Loucy (cell line): Measurements from ENCODE around the gene IFT88.

ENCODE experiments used
- H2AFZ ChIP-seq: fragments of 200-600 bp; sonication (generic); 2 replicates; pipeline ENCODE4 v1.6.0; 2016; ENCODE audit warnings: antibody characterized with exemption, mild to moderate bottlenecking, low read length, moderate library complexity
- H3F3A ChIP-seq: fragments of 200-600 bp; 2 replicates; pipeline ENCODE4 v1.6.0; 2016; ENCODE audit warnings: antibody characterized with exemption, low read depth, mild to moderate bottlenecking
- H3K27me3 ChIP-seq: fragments of 200-600 bp; sonication (generic); 2 replicates; pipeline ENCODE4 v1.6.1; 2014; ENCODE audit warnings: low read length, mild to moderate bottlenecking; ENCODE audit not compliant: insufficient read depth, poor library complexity, severe bottlenecking
- H3K36me3 ChIP-seq: fragments of 200-600 bp; sonication (generic); 2 replicates; pipeline ENCODE4 v1.6.1; 2016; ENCODE audit warnings: low read length; ENCODE audit not compliant: insufficient read depth
- H3K4me1 ChIP-seq: fragments of 200-600 bp; sonication (generic); 2 replicates; pipeline ENCODE4 v1.5.1; 2014; ENCODE audit warnings: low read length, mild to moderate bottlenecking; ENCODE audit not compliant: insufficient read depth, poor library complexity, severe bottlenecking
- H3K4me2 ChIP-seq: fragments of 200-600 bp; sonication (generic); 2 replicates; pipeline ENCODE4 v1.6.0; 2014; ENCODE audit warnings: antibody characterized with exemption, low read length, low read depth, mild to moderate bottlenecking; ENCODE audit not compliant: poor library complexity, severe bottlenecking
- H3K4me3 ChIP-seq: fragments of 200-600 bp; sonication (generic); 2 replicates; pipeline ENCODE4 v1.5.1; 2014; ENCODE audit warnings: low read length, mild to moderate bottlenecking, mixed read lengths; ENCODE audit not compliant: poor library complexity, severe bottlenecking
- H3K79me2 ChIP-seq: fragments of 200-600 bp; sonication (generic); 2 replicates; pipeline ENCODE4 v1.6.1; 2014; ENCODE audit warnings: low read length; ENCODE audit not compliant: insufficient read depth
- H3K9ac ChIP-seq: fragments of 200-600 bp; sonication (generic); 2 replicates; pipeline ENCODE4 v1.6.0; 2014; ENCODE audit warnings: mild to moderate bottlenecking, low read depth, low read length, moderate library complexity; ENCODE audit not compliant: poor library complexity, severe bottlenecking
- H3K9me2 ChIP-seq: fragments of 200-600 bp; sonication (generic); replicated peaks from 2 replicates; pipeline ENCODE4 v1.6.1; 2016; ENCODE audit warnings: low read depth, low read length, mixed read lengths
- H3K9me3 ChIP-seq: fragments of 200-600 bp; sonication (generic); 2 replicates; pipeline ENCODE4 v1.6.1; 2014; ENCODE audit warnings: mild to moderate bottlenecking, antibody characterized with exemption, low read length, low read depth; ENCODE audit not compliant: insufficient read depth
- H4K20me1 ChIP-seq: fragments of 200-600 bp; sonication (generic); 2 replicates; pipeline ENCODE4 v1.6.0; 2014; ENCODE audit warnings: antibody characterized with exemption, low read length, mild to moderate bottlenecking; ENCODE audit not compliant: insufficient read depth, poor library complexity, severe bottlenecking
- CTCF ChIP-seq: fragments of 200-600 bp; sonication (generic); conservative IDR thresholded peaks from 2 replicates; pipeline ENCODE4 v1.5.1; 2014; ENCODE audit warnings: mild to moderate bottlenecking, antibody characterized with exemption, low read length
- EZH2phosphoT487 ChIP-seq: fragments of 200-600 bp; IDR thresholded peaks from 2 replicates; pipeline ENCODE4 v1.6.1; 2018; ENCODE audit warnings: antibody characterized with exemption, mild to moderate bottlenecking, moderate library complexity, borderline replicate concordance

IFT88 gene

GRCh38 chr13:20580257-20580656 is 13.3 kb downstream of the IFT88 start:
- no peak overlapping the region for H3K4me2 ChIP-seq
- no peak for TF ChIP-seq CTCF
- no peak for TF ChIP-seq EZH2phosphoT487

GRCh38 chr13:20582026-20582425 is 15.1 kb downstream of the IFT88 start:
- H2AFZ ChIP-seq = no peak overlapping the region
- H3K79me2 ChIP-seq = no peaks in the 10 kb centered on the region
- H3K4me3 ChIP-seq = no peak overlapping the region
- peaks cover 16% of the 10 kb centered on the region; the same call in 1 of the 2 replicates for H3K36me3 ChIP-seq
- no peaks in the 10 kb centered on the region for H3K4me1 ChIP-seq
- no peak overlapping the region for H3K9ac ChIP-seq
- H4K20me1 ChIP-seq = no peaks in the 10 kb centered on the region
- H3K4me2 ChIP-seq = no peak overlapping the region
- no peaks in the 10 kb centered on the region for H3K9me2 ChIP-seq
- H3K27me3 ChIP-seq = no peaks in the 10 kb centered on the region
- H3K9me3 ChIP-seq = peaks cover 9% of the 10 kb centered on the region; the same call in 1 of the 2 replicates
- TF ChIP-seq EZH2phosphoT487 (no peak), CTCF (no peak)
- H3F3A ChIP-seq = no peaks in the 10 kb centered on the region

More at GRCh38 chr13:20580257-20580656, 13.3 kb downstream of the IFT88 start:
- H3K9ac ChIP-seq = no peak overlapping the region
- H3K9me3 ChIP-seq = peaks cover 13% of the 10 kb centered on the region; the same call in 1 of the 2 replicates
- no peaks in the 10 kb centered on the region for H4K20me1 ChIP-seq
- H3K79me2 ChIP-seq = no peaks in the 10 kb centered on the region
- no peak overlapping the region for H2AFZ ChIP-seq
- H3K9me2 ChIP-seq = no peaks in the 10 kb centered on the region
- no peaks in the 10 kb centered on the region for H3F3A ChIP-seq
- no peaks in the 10 kb centered on the region for H3K27me3 ChIP-seq
- peaks cover 13% of the 10 kb centered on the region; the same call in 1 of the 2 replicates for H3K36me3 ChIP-seq
- no peak overlapping the region for H3K4me3 ChIP-seq
- H3K4me1 ChIP-seq = no peaks in the 10 kb centered on the region

- H4K20me1 ChIP-seq = no peaks in the 10 kb centered on the region
- no peak overlapping the region for H3K9ac ChIP-seq
- no peaks in the 10 kb centered on the region for H3K9me2 ChIP-seq
- no peaks in the 10 kb centered on the region for H3K79me2 ChIP-seq
- H3F3A ChIP-seq = no peaks in the 10 kb centered on the region
- no peak overlapping the region for H3K4me3 ChIP-seq
- H3K4me1 ChIP-seq = no peaks in the 10 kb centered on the region
- H2AFZ ChIP-seq = no peak overlapping the region
- no peaks in the 10 kb centered on the region for H3K27me3 ChIP-seq
- peaks cover 9% of the 10 kb centered on the region; the same call in 1 of the 2 replicates for H3K9me3 ChIP-seq
- no peak overlapping the region for H3K4me2 ChIP-seq
- H3K36me3 ChIP-seq = peaks cover 16% of the 10 kb centered on the region; the same call in 1 of the 2 replicates
- no peak for TF ChIP-seq EZH2phosphoT487
- no peak for TF ChIP-seq CTCF
These were observed 16.9 kb downstream of the IFT88 start for GRCh38 chr13:20583803-20584293.
